NCI-H1092 (cell line): ENCODE measurements around the gene C16orf46.
"Not testable (repeated sequence)": the region's sequence is repeated elsewhere in the genome, so short reads cannot be mapped to it uniquely, and the experiment has no call there.

ENCODE experiments used
- DNase-seq: peaks from one replicate; lab custom pipeline; 2025; lab: John Stamatoyannopoulos, UW

Gene C16orf46, protein sequence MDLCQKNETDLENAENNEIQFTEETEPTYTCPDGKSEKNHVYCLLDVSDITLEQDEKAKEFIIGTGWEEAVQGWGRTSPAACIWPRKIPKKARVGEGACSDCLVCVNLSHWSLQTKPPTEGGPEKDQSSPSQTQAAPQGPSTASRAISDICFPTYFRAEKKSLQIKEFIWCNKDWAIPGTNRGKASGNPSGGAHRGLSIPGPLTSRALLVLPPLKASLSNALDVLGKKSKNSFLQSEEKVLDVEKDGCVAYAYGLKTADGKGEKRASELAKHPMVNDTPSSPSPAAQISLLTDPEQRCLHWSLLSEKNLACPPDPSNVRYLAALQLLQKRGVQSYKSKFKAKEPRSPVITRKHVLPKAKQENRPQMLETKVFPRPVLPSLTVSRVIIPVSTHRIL

DNA sequence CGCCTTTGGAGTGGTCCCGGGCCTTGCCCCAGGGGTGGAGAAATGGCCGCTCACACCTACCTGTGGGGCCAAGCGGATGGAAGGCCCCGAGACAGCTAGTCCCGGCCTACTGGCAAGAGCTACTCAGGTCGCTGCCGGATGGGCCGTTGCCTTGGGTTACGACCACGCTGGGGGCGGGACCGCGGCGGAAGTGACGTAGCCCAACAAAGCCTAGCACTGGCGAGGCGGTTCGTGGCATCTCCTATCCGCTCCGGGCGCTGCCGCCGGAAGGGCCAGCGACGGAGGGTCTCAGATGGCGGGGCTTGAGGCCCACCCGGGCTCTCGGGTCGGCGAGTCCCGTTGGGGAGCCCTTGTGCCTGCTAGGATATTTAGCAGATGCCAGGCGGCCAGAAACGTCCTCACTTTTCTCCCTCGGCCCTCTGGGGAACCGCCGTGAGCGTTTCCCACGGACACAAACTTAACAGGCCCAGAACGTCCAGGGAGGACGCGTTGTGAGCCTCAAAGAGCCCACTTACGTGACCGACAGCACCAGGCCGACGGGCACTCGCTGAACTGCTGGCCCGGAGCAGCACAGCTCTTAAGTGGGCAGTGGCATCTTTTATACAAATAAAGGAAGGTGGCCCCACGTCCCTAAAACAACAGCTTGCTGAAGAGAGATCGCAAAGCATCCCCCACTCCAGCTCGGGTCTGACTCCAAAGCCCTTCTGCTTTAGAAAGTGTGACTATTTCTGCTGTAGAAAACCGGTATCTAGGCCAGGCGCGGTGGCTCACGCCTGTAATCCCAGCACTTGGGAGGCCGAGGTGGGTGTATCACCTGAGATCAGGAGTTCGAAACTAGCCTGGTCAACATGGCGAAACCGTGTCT, at the start of gene C16orf46:
C16orf46 (minus strand) TSS at position 163 of the 865 bp plus-strand sequence. CDS start 13,283 bp downstream, outside the sequence.
- peak; percentile 94 for DNase-seq

DNA sequence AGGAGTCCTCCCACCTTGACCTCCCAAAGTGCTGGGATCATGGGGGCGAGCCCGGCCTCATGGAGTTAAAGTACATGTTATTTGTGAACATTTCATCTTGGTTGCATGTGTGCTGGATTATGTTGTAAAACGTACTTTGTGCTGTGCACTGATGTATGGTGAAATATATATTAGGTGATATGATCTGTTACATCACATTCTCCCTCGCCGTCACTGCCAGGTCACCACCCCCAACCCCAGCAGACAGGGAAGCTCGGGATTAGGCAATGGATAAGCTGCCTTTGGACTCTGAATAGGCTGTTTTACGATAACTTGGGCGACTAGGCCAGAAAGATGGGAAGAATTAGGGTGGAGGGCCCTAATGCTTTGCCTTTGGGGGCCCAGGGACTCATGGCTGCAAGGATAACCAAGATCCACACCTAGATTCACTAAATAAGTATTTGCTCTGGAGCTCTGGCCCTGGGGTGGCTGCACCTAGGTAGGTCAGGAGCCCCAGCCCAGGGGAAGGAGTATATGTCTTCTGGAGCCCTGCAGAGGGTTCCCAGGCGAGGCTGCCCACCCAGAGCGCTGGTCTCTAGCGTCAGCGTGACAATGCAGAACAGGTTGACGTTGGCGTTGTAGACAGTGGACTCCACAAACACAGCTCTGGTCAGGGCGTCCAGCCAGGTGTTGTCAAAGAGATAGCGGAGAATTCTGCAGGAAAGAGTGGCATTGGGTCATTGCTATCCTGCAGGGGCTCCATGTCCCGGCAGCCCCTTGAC, 46.2 kb upstream of the C16orf46 start:
- no peak for DNase-seq

DNA sequence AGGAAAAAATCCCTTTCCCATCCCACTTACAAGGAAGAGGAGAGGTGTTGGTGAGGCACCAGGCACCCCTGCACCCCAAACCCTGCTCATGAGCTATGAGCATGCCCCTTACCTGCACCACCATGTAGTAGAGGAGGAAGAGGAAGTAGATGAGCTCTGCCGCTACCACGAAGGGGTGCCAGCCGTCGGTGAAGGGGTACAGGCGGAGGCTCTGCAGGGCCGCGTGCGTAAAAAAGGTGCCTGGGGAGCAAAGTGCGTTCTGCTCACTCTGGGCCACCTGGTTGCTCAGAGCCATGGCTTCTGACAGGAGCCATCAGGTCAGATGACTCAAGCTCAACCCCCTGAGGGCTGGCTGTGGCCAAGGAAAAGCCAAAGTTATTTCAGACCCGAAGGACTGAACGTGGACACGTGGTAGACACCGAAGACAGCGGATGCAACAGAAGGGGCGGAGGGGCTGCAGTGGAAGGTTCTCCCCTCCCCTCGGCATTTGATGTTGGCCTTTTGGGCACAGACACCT, 44.5 kb upstream of the C16orf46 start:
- DNase-seq = no peak

DNA sequence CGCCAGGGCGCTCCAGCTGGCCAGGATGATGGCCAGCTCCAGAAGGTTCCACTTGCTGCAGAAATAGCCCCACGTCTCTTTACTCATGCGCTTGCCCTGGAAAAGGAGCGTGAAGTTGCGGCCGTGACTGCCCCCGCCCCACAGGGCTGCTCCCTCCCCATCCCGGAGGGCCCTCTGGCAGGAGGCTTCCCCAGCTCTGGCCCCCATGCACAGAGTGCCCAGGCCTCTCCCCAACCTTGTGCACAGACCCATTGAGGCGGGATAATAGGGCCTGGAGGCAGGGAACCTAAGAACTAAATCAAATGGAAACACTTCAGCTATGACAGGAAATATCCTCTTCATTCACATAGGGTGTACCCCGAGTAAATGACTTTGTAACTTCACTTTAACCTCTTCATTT, 40.4 kb upstream of the C16orf46 start:
- no peak for DNase-seq

DNA sequence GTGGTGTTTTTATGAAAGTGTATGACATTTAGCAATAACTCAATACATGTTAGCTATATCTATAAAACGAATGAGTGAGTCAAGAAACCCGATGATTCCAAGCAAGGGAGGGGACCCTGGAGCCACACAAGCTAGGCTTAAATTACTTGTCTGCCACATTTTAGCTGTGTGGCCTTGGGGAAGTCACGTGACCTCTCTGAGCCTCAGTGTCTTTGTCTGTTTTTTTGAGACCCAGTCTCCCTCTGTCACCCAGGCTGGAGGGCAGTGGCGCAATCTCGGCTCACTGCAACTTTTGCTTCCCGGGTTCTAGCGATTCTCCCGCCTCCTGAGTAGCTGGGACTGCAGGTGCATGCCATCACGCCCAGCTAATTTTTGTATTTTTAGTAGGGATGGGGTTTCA, 39.2 kb upstream of the C16orf46 start:
- no peak for DNase-seq

DNA sequence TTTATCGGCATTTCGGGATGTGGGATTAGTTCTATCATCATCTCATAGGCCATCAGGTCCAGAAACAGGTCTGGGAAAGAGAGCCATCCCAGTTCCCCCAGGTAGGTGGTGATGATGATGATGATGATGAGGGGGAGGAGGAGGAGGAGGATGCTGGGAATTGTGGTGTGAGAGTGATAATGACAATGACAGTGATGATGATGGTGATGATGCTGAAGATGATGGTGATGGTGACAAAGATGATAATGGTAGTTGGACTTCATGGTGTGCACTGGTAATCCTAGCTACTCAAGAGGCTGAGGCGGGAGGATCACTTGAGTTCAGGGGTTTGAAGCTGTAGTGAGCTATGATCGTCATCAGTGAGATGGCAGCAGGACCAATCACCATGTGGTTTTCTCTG, 35.4 kb upstream of the C16orf46 start:
- DNase-seq = no peak

DNA sequence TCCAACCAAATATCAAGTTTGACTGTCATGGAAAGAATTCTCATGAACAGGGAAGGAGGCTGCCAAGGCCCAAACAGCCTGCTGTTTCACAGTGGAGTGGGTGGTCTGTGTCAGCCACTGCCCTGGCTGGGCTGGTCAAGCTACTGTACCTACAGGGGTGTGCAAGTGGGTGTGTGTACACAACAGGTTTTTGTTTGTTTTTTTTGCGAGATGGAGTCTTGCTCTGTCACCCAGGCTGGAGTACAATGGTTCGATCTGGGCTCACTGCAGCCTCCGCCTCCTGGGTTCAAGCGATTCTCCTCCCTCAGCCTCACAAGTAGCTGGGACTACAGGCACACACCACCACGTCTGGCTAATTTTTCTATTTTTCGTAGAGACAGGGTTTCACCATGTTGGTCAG, 32.2 kb upstream of the C16orf46 start:
- DNase-seq = not testable (repeated sequence)

- DNase-seq = no peak
Observed at GRCh38 chr16:81107511-81107910, 30.5 kb upstream of the C16orf46 start.

- DNase-seq = no peak
Observed at GRCh38 chr16:81106826-81107503, 29.9 kb upstream of the C16orf46 start.

- no peak for DNase-seq
Observed at GRCh38 chr16:81105946-81106345, 28.9 kb upstream of the C16orf46 start.

GRCh38 chr16:81101702-81102101, 24.7 kb upstream of the C16orf46 start:
- no peak for DNase-seq

DNA sequence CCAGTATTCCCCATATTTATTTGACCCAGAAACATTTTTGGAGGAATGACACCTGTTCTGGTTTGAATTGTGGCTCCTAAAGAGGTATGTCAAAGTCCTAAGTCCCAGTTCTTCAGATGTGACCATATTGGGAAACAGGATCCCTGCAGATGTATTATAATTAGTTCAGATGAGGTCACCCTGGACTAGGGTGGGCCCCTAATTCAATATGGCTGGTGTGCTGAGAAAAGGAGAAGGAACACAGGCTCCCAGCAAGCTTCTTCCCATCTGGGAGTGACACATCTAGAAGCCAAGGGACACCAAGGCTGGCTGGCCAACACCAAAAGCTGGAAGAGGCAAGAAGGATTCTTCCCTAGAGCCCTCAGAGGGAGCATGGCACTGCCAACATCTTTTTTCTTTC, 22.9 kb upstream of the C16orf46 start:
- no peak for DNase-seq

DNA sequence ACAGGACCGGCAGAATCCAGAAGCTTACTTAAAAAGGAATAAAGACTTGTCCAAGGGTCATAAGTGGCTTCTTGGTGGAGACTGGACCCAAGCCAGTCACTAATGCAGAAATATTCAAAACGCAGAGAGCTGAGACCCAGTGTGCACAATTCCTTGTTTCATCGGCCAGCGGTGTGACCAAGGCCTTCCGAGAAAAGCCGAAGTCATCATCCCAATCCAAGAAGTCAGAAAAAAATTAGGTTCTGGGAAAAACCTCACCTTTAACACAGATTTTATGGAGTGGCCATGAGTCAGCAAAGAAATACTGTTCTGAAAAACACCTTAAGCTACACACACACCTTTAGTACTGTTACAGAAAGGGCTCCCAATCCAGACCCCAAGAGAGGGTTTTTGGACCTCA, 20.2 kb upstream of the C16orf46 start:
- DNase-seq = no peak

DNA sequence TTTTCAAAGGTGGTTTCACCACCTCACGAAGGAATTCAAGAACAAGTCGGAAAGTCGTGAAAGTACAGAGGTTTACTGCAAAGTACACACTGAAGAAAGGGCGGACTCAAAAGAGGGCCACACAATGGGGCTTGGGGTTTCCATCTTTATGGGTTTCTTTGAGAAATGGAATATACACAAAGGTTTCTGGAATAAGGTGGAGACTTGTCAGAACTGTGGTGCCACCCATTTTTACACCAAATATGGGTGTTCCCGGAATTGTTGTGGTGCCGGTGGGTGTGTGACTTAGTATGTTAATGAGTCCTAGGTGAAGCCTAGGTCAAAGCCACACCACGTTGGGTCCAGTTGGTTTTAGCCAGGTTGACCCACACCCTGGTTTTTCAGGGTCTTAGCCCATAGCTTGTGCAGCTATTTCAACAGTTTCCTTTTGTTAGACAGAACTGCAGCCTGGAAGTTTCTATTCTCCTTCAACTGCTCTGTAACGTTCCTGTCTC, 19.7 kb upstream of the C16orf46 start:
- DNase-seq = no peak

DNA sequence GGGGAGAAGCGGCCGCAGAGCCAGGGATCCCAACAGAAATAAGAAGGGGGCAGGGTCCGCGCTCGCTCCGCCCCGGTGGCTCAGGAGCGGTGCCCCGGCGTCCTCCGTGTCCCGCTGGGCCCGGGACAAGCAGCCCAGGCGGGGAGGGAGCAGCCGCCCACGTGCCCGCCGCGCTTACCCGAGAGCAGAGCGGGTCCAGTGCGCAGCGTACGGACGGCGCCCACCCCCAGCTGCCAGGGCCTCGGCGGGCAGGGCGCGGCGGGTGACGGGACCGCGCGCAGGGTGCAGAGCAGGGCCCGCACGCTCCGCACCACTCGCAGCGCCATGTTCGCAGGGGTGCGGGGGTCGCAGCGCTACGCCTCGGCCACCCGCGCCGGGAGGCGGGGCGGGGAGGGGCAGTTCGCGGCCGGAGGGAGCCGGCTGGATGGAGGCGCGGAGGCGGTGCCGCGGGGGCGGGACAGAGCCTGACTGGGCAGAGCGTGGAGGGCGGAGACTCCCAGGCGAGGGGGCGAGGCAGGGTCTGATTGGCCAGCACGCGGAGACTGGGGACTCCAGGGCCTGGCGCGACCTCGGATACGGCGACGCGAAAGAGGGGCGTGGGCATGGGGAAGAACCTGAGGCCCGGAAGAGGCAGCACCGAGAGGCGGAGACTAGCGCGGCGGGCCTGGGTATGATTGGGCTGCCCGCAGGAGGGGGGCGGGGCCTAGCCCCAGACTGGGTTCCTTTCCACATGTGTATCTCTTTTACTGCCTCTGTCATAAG, 19.1 kb upstream of the C16orf46 start, which contains the start of gene GCSH:
GCSH (minus strand) TSS at position 443 of the 762 bp plus-strand sequence; CDS start at position 326, 117 bp downstream.
- peak; percentile 97 for DNase-seq

DNA sequence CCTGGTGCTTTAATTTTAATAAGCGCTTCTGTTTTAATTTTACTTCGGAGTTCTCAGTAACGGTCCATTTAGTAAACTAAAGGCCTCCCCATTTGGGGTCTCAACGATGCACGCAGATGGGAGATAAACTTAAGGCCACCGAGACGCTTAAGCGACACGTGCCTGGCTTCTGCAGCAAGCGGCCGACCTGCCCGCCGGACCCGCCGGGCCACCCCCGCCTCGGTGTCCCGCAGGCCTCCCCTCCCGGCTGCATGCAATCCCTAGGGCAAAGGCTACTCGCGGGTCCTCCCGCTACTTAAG, 18.6 kb upstream of the C16orf46 start:
- no peak for DNase-seq

DNA sequence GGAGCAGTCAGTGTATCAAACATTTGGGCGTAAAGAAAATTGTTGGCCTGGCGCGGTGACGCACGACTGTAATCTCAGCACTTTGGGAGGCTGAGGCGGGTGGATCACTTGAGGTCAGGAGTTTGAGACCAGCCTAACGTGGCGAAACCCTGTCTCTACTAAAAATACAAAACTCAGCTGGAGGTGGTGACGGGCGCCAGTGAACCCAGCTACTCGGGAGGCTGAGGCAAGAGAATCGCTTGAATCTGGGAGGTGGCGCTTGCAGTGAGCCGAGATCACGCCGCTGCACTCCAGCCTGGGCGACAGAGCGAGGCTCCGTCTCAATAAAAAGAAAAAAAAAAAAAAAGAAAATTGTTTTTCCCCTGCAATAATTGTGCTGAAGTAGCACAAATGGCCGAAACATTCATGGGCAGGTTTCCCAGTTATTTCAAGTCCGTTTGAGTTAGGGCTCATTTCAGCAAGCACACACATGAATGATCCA, 17.8 kb upstream of the C16orf46 start:
- DNase-seq = no peak

DNA sequence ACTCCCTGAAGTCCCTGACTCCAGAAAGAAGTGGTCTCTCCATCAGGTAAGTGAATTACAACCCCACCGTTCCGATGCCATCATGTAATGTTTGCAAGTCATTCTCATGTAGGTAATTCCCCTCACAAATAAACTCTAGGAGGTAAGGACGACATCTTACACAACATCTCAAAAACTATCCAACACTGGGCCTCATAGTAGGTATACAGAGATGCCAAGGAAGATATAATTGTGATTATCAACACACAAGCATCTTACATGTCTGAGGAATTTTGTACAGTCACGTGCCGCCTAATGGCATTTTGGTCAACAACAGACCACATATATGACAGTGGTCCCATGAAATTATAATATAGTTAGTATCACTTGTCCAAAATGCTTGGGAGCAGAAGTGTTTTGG, 11.8 kb upstream of the C16orf46 start:
- no peak for DNase-seq

GRCh38 chr16:81081014-81081413, 4.0 kb upstream of the C16orf46 start:
- DNase-seq = no peak

- no peak for DNase-seq
Observed at GRCh38 chr16:81080233-81080632, 3.2 kb upstream of the C16orf46 start.
